ENCODE results near the gene TP53RK.

GRCh38 chr20:46652699-46653098 is 36.5 kb downstream of the TP53RK start:
- TF ChIP-seq CTCF (conservative IDR thresholded peaks at IDR 0.05) (no peak), ZFX (IDR thresholded peaks at IDR 0.05) (no peak)
